PFSK-1 (cell line): ENCODE data around the gene KAZALD1.

Experiments used
- FOXP2 ChIP-seq: optimal IDR thresholded peaks from 2 replicates; pipeline ENCODE3; 2011; ENCODE audit warnings: borderline replicate concordance, control low read depth, inconsistent platforms; ENCODE audit not compliant: insufficient read depth; ENCODE audit errors: extremely low read length, extremely low read depth
- POLR2AphosphoS5 ChIP-seq: IDR thresholded peaks from 2 replicates; pipeline ENCODE4 v1.6.1; 2012; ENCODE audit warnings: low read depth, mild to moderate bottlenecking, control low read depth, low read length, moderate library complexity
- SIN3A ChIP-seq: IDR thresholded peaks from 2 replicates; pipeline ENCODE4 v1.6.1; 2012; ENCODE audit warnings: mild to moderate bottlenecking, low read length, moderate library complexity, borderline replicate concordance; ENCODE audit not compliant: insufficient read depth
- TAF1 ChIP-seq: IDR thresholded peaks from 2 replicates; pipeline ENCODE4 v1.6.1; 2012; ENCODE audit warnings: low read length, control low read depth, borderline replicate concordance; ENCODE audit not compliant: insufficient read depth
- TF ChIP-seq, protein P1 (sequence below), 2 experiments: IDR thresholded peaks; 2 replicates each; pipeline versions ENCODE4 v1.6.1 to v1.8.0; 2011 to 2012; ENCODE audit warnings: low read depth in 2 of 2, low read length in 2 of 2, control low read depth in 1 of 2, inconsistent platforms in 1 of 2, mild to moderate bottlenecking in 1 of 2, moderate library complexity in 1 of 2; ENCODE audit not compliant: insufficient read depth in 1 of 2

The KAZALD1 gene

DNA sequence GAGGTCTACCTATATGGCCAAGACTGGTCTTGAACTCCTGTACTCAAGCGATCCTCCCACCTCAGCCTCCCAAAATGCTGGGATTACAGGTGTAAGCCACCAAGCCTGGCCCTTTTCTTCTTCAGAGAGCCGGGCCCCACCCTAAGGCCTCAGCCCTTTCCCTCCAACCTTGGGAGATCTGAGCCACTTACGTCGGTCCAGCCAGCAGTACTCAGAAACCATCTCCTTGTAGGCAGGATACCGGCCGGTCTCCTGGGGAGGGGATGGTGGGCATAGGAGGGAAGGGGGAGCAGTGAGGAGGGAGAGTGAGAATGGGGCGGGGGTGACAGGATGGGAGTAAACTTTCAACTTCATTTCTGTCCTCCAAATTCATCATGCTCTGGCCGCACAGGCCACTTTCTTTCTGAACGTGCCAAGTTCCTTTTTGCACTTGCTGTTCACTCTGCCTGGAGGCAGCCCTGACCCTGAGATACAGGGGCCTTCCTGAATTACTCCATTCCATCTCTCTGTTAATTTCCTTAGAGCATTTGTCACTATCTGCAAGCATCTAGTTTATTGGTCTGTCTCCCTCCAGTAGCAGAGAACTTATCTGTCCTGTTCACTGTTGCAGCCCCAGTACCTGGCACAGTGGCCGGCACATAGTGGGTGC is 41.2 kb upstream of the KAZALD1 start:
- no peak for TF ChIP-seq FOXP2
- TF ChIP-seq, protein P1, sequence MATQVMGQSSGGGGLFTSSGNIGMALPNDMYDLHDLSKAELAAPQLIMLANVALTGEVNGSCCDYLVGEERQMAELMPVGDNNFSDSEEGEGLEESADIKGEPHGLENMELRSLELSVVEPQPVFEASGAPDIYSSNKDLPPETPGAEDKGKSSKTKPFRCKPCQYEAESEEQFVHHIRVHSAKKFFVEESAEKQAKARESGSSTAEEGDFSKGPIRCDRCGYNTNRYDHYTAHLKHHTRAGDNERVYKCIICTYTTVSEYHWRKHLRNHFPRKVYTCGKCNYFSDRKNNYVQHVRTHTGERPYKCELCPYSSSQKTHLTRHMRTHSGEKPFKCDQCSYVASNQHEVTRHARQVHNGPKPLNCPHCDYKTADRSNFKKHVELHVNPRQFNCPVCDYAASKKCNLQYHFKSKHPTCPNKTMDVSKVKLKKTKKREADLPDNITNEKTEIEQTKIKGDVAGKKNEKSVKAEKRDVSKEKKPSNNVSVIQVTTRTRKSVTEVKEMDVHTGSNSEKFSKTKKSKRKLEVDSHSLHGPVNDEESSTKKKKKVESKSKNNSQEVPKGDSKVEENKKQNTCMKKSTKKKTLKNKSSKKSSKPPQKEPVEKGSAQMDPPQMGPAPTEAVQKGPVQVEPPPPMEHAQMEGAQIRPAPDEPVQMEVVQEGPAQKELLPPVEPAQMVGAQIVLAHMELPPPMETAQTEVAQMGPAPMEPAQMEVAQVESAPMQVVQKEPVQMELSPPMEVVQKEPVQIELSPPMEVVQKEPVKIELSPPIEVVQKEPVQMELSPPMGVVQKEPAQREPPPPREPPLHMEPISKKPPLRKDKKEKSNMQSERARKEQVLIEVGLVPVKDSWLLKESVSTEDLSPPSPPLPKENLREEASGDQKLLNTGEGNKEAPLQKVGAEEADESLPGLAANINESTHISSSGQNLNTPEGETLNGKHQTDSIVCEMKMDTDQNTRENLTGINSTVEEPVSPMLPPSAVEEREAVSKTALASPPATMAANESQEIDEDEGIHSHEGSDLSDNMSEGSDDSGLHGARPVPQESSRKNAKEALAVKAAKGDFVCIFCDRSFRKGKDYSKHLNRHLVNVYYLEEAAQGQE (IDR thresholded peaks at IDR 0.05; ENCODE audit: insufficient read depth in 1 of 2, low read depth in 2 of 2, low read length in 2 of 2): no peak
- no peak for TF ChIP-seq SIN3A
- TF ChIP-seq POLR2AphosphoS5: no peak
- no peak for TF ChIP-seq TAF1

DNA sequence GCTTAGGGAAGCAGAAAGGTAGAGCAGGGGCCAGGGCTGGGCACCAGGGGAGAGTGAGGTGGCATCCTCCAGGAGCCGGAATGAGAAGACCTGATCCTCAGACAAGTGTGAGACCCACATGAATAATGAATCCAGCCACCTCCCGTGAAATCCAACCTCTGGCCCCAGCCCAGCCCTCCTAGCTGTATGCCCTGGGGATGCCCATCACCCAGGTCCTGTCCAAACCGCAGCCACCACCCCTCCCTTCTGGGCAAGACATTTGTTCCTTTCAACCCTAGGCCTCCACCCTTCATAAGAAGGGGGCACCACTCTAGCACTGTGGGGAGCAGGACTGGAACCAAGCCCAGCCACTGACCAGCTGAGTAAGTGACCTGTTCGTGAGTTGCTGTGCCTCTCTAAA is 40.5 kb upstream of the KAZALD1 start:
- no peak for TF ChIP-seq SIN3A

DNA sequence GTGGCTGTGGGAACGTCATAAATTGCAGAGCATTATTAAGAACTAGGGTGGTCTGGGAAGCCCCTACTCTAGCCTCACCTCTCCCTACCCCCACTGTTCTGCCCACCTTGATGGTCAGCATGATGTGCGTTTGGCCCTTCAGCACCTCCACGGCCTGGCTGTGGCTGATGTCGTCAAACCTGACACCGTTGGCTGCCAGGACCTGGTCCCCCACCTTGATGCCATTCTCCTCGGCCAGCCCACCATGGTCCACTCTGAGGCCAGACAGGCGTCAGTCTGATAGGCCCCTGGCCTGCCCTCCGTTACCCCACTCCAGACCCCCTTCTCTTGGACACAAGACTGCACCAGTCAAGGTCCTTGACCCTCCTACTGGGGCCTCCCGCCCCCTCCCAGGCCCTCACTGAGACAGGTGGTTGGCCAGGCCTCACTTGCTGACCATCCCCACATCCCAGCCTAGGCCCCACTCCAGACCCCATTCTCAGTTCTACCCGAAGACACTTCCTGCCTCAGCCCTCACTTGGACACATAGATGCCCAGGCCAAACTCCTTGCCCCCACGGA is 40.0 kb upstream of the KAZALD1 start:
- TF ChIP-seq, protein P1 (IDR thresholded peaks at IDR 0.05; ENCODE audit: insufficient read depth in 1 of 2, low read depth in 2 of 2, low read length in 2 of 2): no peak
- TF ChIP-seq POLR2AphosphoS5 (no peak), TAF1 (no peak)

DNA sequence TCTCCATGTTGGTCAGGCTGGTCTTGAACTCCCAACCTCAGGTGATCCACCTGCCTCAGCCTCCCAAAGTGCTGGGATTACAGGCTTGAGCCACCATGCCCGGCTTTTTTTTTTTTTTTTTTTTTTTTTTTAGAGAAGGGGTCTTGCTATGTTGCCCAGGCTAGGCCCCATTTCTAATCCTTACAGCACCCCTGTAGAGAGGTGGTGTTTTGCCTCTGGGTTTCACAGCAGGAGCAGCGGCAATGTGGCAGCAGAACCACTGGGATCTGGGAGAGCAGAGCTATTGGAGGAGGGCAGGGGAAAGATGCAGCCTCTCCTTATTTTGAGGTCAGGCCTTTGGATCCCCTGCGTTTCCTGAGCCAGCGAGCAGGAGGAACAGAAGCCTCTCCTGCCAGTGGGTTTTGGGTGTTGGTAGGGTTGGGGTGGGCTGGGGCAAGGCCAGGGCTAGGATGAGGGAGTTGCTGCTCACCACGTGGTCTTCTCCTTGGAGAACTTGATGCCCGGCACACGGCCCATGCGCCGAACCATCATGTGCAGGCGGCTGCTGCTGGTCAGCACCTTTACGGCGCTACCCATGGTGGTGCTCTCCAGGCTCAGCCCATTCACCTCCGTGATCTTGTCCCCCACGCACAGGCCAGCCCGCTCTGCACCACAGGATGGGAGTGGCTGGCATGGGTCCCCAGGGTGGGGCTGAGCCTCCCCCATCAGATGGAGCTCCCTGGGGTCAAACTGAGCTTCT is 38.7 kb upstream of the KAZALD1 start:
- no peak for TF ChIP-seq TAF1
- TF ChIP-seq FOXP2: no peak
- TF ChIP-seq, protein P1 (IDR thresholded peaks at IDR 0.05; ENCODE audit: insufficient read depth in 1 of 2, low read depth in 2 of 2, low read length in 2 of 2): no peak
- TF ChIP-seq SIN3A: no peak
- no peak for TF ChIP-seq POLR2AphosphoS5

DNA sequence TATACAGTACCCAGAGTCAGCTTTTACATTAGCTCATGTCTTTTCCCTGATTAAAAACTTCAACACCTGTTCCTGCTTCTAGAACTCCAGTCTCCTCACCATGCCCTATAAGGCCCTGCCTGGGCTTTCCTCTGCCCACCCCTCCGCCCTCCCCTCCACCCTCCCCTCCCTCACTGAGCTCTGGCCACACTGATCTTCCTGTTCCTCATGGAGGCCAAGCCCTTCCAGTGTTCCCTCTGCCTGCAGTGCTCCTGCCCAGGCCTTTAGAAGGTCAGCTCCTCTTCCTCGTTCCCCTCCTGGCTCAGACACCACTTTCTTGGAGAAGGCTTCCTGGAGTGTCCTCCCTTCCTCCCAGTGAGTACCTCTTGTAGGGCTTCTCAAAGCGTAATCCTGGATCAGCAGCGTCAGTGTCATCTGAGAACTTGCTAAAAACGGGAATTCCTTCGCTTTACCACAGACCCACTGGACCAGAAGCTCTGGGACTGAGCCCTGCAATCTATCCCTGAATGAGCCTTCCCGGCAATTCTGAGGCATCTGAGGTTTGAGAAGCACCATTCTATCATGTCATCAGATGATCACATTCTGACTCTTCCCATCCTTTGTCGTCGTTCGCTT is 34.6 kb upstream of the KAZALD1 start:
- TF ChIP-seq, protein P1 (IDR thresholded peaks at IDR 0.05; ENCODE audit: insufficient read depth in 1 of 2, low read depth in 2 of 2, low read length in 2 of 2): no peak
- TF ChIP-seq SIN3A (no peak), FOXP2 (no peak), POLR2AphosphoS5 (no peak), TAF1 (no peak)
